Upper lobe of left lung (tissue), 6 donors: ENCODE measurements around the gene HOXA4. TPM values are rescaled to one million over a fixed set of nuclear protein-coding genes. Genes with fewer than 3 reads are reported as not detected.
A peak's percentile ranks its signal among the peaks of the same experiment; 100 is the strongest.

ENCODE experiments used
- ATAC-seq, 2 donors: fragments of 200-7000 bp; cut with Tn5 transposase; one replicate each; pipeline ENCODE4 v1.9.1; 2022; ENCODE audit warnings: mild to moderate bottlenecking in 2 of 2, moderate library complexity in 2 of 2; ENCODE audit not compliant: low FRiP score in 2 of 2
- DNase-seq, 2 donors: peaks; one replicate each; pipeline ENCODE4 v3.0.0-alpha.2; 2019 to 2020
- H3K27ac ChIP-seq, 4 donors: fragments of 200-600 bp; sonication (generic); one replicate each; pipeline ENCODE4 v1.5.1; 2016 to 2019
- H3K27me3 ChIP-seq, 4 donors: fragments of 200-600 bp; sonication (generic); one replicate each; pipeline ENCODE4 v1.5.1; 2017 to 2019
- H3K36me3 ChIP-seq, 4 donors: fragments of 200-600 bp; sonication (generic); one replicate each; pipeline ENCODE4 v1.5.1; 2016 to 2019
- H3K4me1 ChIP-seq, 4 donors: fragments of 200-600 bp; sonication (generic); one replicate each; pipeline ENCODE4 v1.5.1; 2018 to 2019
- H3K4me3 ChIP-seq, 4 donors: fragments of 200-600 bp; sonication (generic); one replicate each; pipeline ENCODE4 v1.5.1; 2017 to 2019; ENCODE audit warnings: mild to moderate bottlenecking in 2 of 4, moderate library complexity in 1 of 4
- H3K9me3 ChIP-seq, 4 donors: fragments of 200-600 bp; sonication (generic); one replicate each; pipeline ENCODE4 v1.5.1; 2018 to 2019
- EP300 ChIP-seq, 4 donors: sonication (generic); formaldehyde crosslinking; IDR thresholded peaks; one replicate each; pipeline ENCODE4 v1.5.1; 2017; ENCODE audit warnings: antibody characterized with exemption in 4 of 4, control low read depth in 2 of 4
- POLR2A ChIP-seq, 4 donors: fragments of 450-650 bp; IDR thresholded peaks; one replicate each; pipeline ENCODE4 v1.5.1; 2016 to 2017; ENCODE audit warnings: antibody characterized with exemption in 4 of 4, mild to moderate bottlenecking in 2 of 4
- POLR2AphosphoS5 ChIP-seq, 2 donors: sonication (generic); formaldehyde crosslinking; IDR thresholded peaks; one replicate each; pipeline ENCODE4 v1.5.1; 2017; ENCODE audit warnings: antibody characterized with exemption in 2 of 2
- WGBS, 2 donors: methylation state at CpG; one replicate each; pipeline ENCODE4 v1.1.5; 2017 to 2018; 5-methylcytosine and 5-hydroxymethylcytosine counted together
- total RNA-seq, 6 donors: library from RNA; depleted of rRNA in 4 of 6; stranded (reverse); fragments of >200 nt in 4 of 6; gene quantifications; one replicate each; pipeline versions ENCODE4 v1.1.0 to v1.2.1, GENCODE V29; 2016 to 2021
- TF ChIP-seq, protein P1 (sequence below), 6 experiments: fragments of 450-650 bp in 4 of 6; fragments of 200-600 bp in 2 of 6; sonication (generic) in 2 of 6; IDR thresholded peaks; one replicate each; pipeline ENCODE4 v1.5.1; 2016 to 2019; ENCODE audit warnings: antibody characterized with exemption in 6 of 6
- donor health status: DM: no; HTN: no; CAD: no; lungs with moderate emphysema.
- donor health status: DM: no; HTN: yes; CAD: no; lungs with severe emphysema.

Gene HOXA4
- total RNA-seq, 6 donors from 2014 or later, result 1.5 to 10.5 (median 6.2) TPM

GRCh38 chr7:27099453-27100370 lies 30.8 kb downstream of the HOXA4 start:
- no peaks in the 10 kb centered on the region for H3K9me3 ChIP-seq
- WGBS, 2 donors, result 52 to 59% methylated on average over 8 of the region's 8 CpGs
- ATAC-seq, result no peak
- H3K4me3 ChIP-seq, result peak overlapping the region in 3 of 4 donors; percentile 25 to 93 (median 85)
- no peaks in the 10 kb centered on the region for H3K36me3 ChIP-seq
- no peak for DNase-seq
- H3K27ac ChIP-seq, result peak overlapping the region; percentile 85 to 95 (median 90)
- H3K4me1 ChIP-seq, result peaks cover 4 to 29% (median 19%) of the 10 kb centered on the region in 4 donors
- H3K27me3 ChIP-seq, result peaks cover 0 to 27% (median 11%) of the 10 kb centered on the region in 4 donors
- TF ChIP-seq EP300 (IDR thresholded peaks at IDR 0.05) (no peak), POLR2AphosphoS5 (IDR thresholded peaks at IDR 0.05) (no peak), POLR2A (IDR thresholded peaks at IDR 0.05) (no peak)
- TF ChIP-seq, protein P1, sequence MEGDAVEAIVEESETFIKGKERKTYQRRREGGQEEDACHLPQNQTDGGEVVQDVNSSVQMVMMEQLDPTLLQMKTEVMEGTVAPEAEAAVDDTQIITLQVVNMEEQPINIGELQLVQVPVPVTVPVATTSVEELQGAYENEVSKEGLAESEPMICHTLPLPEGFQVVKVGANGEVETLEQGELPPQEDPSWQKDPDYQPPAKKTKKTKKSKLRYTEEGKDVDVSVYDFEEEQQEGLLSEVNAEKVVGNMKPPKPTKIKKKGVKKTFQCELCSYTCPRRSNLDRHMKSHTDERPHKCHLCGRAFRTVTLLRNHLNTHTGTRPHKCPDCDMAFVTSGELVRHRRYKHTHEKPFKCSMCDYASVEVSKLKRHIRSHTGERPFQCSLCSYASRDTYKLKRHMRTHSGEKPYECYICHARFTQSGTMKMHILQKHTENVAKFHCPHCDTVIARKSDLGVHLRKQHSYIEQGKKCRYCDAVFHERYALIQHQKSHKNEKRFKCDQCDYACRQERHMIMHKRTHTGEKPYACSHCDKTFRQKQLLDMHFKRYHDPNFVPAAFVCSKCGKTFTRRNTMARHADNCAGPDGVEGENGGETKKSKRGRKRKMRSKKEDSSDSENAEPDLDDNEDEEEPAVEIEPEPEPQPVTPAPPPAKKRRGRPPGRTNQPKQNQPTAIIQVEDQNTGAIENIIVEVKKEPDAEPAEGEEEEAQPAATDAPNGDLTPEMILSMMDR (IDR thresholded peaks at IDR 0.05), result no peak

- peak overlapping the region; percentile 85 to 95 (median 90) for H3K27ac ChIP-seq
- H3K4me3 ChIP-seq, result peak overlapping the region; percentile 25 to 93 (median 58)
- H3K9me3 ChIP-seq, result no peaks in the 10 kb centered on the region
- H3K4me1 ChIP-seq, result peaks cover 4 to 26% (median 16%) of the 10 kb centered on the region in 4 donors
- TF ChIP-seq POLR2A (IDR thresholded peaks at IDR 0.05) (no peak), EP300 (IDR thresholded peaks at IDR 0.05) (no peak), POLR2AphosphoS5 (IDR thresholded peaks at IDR 0.05) (peak in 1 of 2 donors; percentile 39)
- TF ChIP-seq, protein P1 (IDR thresholded peaks at IDR 0.05), result no peak
- DNase-seq, result peak in 1 of 2 donors; percentile 84
- no peaks in the 10 kb centered on the region for H3K36me3 ChIP-seq
- H3K27me3 ChIP-seq, result peaks cover 0 to 24% (median 10%) of the 10 kb centered on the region in 4 donors
- WGBS, 2 donors, result 22 to 24% methylated on average over 38 of the region's 38 CpGs
- no peak for ATAC-seq
These were observed 31.7 kb downstream of the HOXA4 start for GRCh38 chr7:27098578-27099451.

- ATAC-seq (no peak), DNase-seq (peak in 1 of 2 donors; percentile 83)
- no peak for TF ChIP-seq POLR2A (IDR thresholded peaks at IDR 0.05)
- no peak for TF ChIP-seq POLR2AphosphoS5 (IDR thresholded peaks at IDR 0.05)
- TF ChIP-seq, protein P1 (IDR thresholded peaks at IDR 0.05), result no peak
- no peak for TF ChIP-seq EP300 (IDR thresholded peaks at IDR 0.05)
- Histone ChIP-seq H3K36me3 (no peaks in the 10 kb centered on the region), H3K27me3 (peaks cover 0 to 24% (median 8%) of the 10 kb centered on the region in 4 donors), H3K9me3 (no peaks in the 10 kb centered on the region), H3K4me3 (peak overlapping the region; percentile 31 to 93 (median 82)), H3K27ac (peak overlapping the region; percentile 85 to 95 (median 90)), H3K4me1 (peaks cover 4 to 24% (median 14%) of the 10 kb centered on the region in 4 donors)
- 21 to 23% methylated on average over 28 to 34 of the region's 35 CpGs for WGBS, 2 donors
These were observed 32.6 kb downstream of the HOXA4 start for GRCh38 chr7:27097686-27098577.
